HepG2 (cell line): ENCODE measurements around the gene MICOS13. TPM values are rescaled to one million over a fixed set of nuclear protein-coding genes. Genes with fewer than 3 reads are reported as not detected.
A peak's percentile ranks its signal among the peaks of the same experiment; 100 is the strongest.

Source experiments
- GTF3A ChIP-seq: sonication (generic); formaldehyde crosslinking; conservative IDR thresholded peaks from 2 replicates; pipeline ENCODE4 v1.4.0; 2020; ENCODE audit warnings: mild to moderate bottlenecking, missing genetic modification reagents
- NCOR1 ChIP-seq: fragments of 200-600 bp; sonication (generic); IDR thresholded peaks from 2 replicates; pipeline ENCODE4 v1.7.0; 2017; ENCODE audit warnings: antibody characterized with exemption, low read length, borderline replicate concordance
- REL ChIP-seq: sonication (generic); formaldehyde crosslinking; conservative IDR thresholded peaks from 2 replicates; pipeline ENCODE4 v1.8.0; 2022; ENCODE audit warnings: mild to moderate bottlenecking, missing genetic modification reagents, moderate library complexity
- ZNF10 ChIP-seq: sonication (generic); formaldehyde crosslinking; IDR thresholded peaks from 2 replicates; pipeline ENCODE4 v1.4.0; 2020; ENCODE audit warnings: mild to moderate bottlenecking, low read depth, missing genetic modification reagents, borderline replicate concordance
- ZNF24 ChIP-seq: fragments of 450-650 bp; IDR thresholded peaks from 2 replicates; pipeline ENCODE4 v1.6.1; 2017; ENCODE audit warnings: antibody characterized with exemption, mild to moderate bottlenecking
- ZNF354B ChIP-seq: sonication (generic); formaldehyde crosslinking; IDR thresholded peaks from 2 replicates; pipeline ENCODE4 v1.8.0; 2022; ENCODE audit warnings: mild to moderate bottlenecking, missing genetic modification reagents
- ZNF577 ChIP-seq: sonication (generic); formaldehyde crosslinking; IDR thresholded peaks from 2 replicates; pipeline ENCODE4 v1.4.0; 2020; ENCODE audit warnings: mild to moderate bottlenecking, low read depth, missing genetic modification reagents, borderline replicate concordance
- ZNF678 ChIP-seq: sonication (generic); formaldehyde crosslinking; IDR thresholded peaks from 2 replicates; pipeline ENCODE4 v1.4.0; 2020; ENCODE audit warnings: mild to moderate bottlenecking, missing genetic modification reagents
- ZNF841 ChIP-seq: sonication (generic); formaldehyde crosslinking; IDR thresholded peaks from 2 replicates; pipeline ENCODE4 v1.8.1; 2023; ENCODE audit warnings: missing genetic modification reagents, borderline replicate concordance
- ZSCAN29 ChIP-seq: sonication (generic); formaldehyde crosslinking; conservative IDR thresholded peaks from 2 replicates; pipeline ENCODE4 v1.4.0; 2020; ENCODE audit warnings: mild to moderate bottlenecking, missing genetic modification reagents
- polyA plus RNA-seq, 8 experiments: library from polyadenylated mRNA; depleted of rRNA in 3 of 8; stranded (reverse) in 7 of 8; unstranded in 1 of 8; fragments of >200 nt; fragmentation: Illumina TruSeq in 4 of 8; extraction: Trizol in 4 of 8; gene quantifications; 2 replicates each; pipeline versions ENCODE4 v1.2.1 to v1.2.3, GENCODE V29; 2011 to 2016; ENCODE audit warnings: low read depth in 4 of 8, missing spikeins in 1 of 8, mixed read lengths in 1 of 8; ENCODE audit not compliant: insufficient read depth in 1 of 8
- total RNA-seq, 5 experiments: library from RNA; depleted of rRNA; stranded (reverse); fragments of >200 nt; fragmentation: Illumina TruSeq; extraction: Trizol; gene quantifications; 2 replicates each; pipeline ENCODE4 v1.2.3, GENCODE V29; 2016; ENCODE audit warnings: low read depth in 1 of 5
- TF ChIP-seq, protein P1 (sequence below), 2 experiments: fragments of 450-650 bp in 1 of 2; sonication (generic) in 1 of 2; formaldehyde crosslinking in 1 of 2; IDR thresholded peaks; 2 replicates each; pipeline versions ENCODE4 v1.6.1 to v1.8.0; 2016 to 2022; ENCODE audit warnings: antibody characterized with exemption in 1 of 2, mild to moderate bottlenecking in 1 of 2, missing genetic modification reagents in 1 of 2
- TF ChIP-seq, protein P2 (sequence below): sonication (generic); formaldehyde crosslinking; conservative IDR thresholded peaks from 2 replicates; pipeline ENCODE4 v1.8.0; 2022; ENCODE audit warnings: missing genetic modification reagents
- TF ChIP-seq, protein P3 (sequence below): sonication (generic); formaldehyde crosslinking; IDR thresholded peaks from 2 replicates; pipeline ENCODE4 v1.8.0; 2022; ENCODE audit warnings: missing genetic modification reagents, mild to moderate bottlenecking, inconsistent platforms, borderline replicate concordance

MICOS13 gene
- total and polyA plus RNA-seq, 2 of the 13 experiments (the other 11 are each of a cell fraction or from before 2014, with no cell fraction given) = 28.8 to 35.4 TPM

DNA sequence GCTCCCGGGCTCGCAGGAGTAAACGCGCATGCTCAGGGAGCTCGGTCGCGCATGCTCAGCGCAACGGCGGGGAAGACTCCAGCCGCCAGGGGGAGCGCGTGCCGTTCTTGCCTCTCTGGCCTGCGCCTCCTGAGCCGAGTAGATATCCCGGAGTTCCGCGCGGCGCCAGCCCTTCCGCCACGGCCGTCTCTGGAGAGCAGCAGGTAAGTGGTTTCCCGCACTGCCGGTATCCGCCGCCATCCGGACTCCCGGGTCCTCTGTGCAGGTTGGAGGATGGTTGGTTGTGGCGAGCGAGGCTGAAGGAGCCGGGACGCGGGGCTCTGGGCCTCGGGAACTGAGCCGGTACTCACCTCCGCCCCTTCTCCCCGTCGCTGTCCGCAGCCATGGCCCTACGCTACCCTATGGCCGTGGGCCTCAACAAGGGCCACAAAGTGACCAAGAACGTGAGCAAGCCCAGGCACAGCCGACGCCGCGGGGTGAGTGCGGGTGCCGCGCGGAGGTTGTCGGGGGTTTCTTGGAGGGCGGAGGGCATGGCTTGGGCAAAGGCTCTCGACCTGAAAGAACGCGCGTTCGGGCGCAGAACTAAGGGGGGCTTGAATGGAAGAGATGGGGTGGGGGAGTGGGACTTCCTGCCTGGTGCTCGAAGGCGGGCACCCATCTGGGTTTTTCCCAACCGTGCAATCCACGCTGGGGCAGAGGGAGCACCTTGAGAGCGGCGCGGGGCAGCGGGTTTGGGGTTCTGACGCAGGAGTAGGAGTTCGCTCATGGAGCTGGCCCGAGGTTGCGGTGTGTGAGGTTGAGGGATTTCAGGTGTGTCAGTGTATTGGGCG, 10.0 kb upstream of the MICOS13 start, which contains the start of gene RPL36 (continued):
- TF ChIP-seq, protein P1, sequence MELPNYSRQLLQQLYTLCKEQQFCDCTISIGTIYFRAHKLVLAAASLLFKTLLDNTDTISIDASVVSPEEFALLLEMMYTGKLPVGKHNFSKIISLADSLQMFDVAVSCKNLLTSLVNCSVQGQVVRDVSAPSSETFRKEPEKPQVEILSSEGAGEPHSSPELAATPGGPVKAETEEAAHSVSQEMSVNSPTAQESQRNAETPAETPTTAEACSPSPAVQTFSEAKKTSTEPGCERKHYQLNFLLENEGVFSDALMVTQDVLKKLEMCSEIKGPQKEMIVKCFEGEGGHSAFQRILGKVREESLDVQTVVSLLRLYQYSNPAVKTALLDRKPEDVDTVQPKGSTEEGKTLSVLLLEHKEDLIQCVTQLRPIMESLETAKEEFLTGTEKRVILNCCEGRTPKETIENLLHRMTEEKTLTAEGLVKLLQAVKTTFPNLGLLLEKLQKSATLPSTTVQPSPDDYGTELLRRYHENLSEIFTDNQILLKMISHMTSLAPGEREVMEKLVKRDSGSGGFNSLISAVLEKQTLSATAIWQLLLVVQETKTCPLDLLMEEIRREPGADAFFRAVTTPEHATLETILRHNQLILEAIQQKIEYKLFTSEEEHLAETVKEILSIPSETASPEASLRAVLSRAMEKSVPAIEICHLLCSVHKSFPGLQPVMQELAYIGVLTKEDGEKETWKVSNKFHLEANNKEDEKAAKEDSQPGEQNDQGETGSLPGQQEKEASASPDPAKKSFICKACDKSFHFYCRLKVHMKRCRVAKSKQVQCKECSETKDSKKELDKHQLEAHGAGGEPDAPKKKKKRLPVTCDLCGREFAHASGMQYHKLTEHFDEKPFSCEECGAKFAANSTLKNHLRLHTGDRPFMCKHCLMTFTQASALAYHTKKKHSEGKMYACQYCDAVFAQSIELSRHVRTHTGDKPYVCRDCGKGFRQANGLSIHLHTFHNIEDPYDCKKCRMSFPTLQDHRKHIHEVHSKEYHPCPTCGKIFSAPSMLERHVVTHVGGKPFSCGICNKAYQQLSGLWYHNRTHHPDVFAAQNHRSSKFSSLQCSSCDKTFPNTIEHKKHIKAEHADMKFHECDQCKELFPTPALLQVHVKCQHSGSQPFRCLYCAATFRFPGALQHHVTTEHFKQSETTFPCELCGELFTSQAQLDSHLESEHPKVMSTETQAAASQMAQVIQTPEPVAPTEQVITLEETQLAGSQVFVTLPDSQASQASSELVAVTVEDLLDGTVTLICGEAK (IDR thresholded peaks at IDR 0.05) = no peak
- TF ChIP-seq, protein P1 (CRISPR knock-in tag; IDR thresholded peaks at IDR 0.05) = peak; percentile 80
- TF ChIP-seq, protein P2, sequence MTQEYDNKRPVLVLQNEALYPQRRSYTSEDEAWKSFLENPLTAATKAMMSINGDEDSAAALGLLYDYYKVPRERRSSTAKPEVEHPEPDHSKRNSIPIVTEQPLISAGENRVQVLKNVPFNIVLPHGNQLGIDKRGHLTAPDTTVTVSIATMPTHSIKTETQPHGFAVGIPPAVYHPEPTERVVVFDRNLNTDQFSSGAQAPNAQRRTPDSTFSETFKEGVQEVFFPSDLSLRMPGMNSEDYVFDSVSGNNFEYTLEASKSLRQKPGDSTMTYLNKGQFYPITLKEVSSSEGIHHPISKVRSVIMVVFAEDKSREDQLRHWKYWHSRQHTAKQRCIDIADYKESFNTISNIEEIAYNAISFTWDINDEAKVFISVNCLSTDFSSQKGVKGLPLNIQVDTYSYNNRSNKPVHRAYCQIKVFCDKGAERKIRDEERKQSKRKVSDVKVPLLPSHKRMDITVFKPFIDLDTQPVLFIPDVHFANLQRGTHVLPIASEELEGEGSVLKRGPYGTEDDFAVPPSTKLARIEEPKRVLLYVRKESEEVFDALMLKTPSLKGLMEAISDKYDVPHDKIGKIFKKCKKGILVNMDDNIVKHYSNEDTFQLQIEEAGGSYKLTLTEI (CRISPR knock-in tag) = no peak
- TF ChIP-seq GTF3A (0 out of 2 replicates have a peak, but pooled peaks have one; percentile 80), ZNF841 (CRISPR knock-in tag) (no peak; the same call in 1 of the 2 replicates), REL (CRISPR knock-in tag) (peak; percentile 88; the same call in 1 of the 2 replicates), ZNF24 (no peak), ZNF678 (0 out of 2 replicates have a peak, but pooled peaks have one; percentile 72), NCOR1 (no peak), ZNF577 (no peak), ZNF10 (no peak), ZSCAN29 (CRISPR knock-in tag) (peak; percentile 79; the same call in 1 of the 2 replicates), ZNF354B (CRISPR knock-in tag) (no peak)
- TF ChIP-seq, protein P3, sequence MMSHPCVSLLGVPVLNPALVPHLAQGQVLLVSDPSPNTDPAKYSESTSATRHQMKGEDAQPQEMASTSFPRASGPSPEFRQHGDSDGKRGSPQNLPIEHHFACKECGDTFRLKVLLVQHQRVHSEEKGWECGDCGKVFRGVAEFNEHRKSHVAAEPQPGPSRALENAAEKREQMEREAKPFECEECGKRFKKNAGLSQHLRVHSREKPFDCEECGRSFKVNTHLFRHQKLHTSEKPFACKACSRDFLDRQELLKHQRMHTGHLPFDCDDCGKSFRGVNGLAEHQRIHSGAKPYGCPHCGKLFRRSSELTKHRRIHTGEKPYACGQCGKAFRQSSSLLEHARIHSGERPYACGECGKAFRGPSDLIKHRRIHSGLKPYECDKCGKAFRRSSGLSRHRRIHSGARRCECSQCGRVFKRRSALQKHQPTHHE (CRISPR knock-in tag) = peak; percentile 95; the same call in 1 of the 2 replicates
